A673 (cell line): ENCODE measurements around the gene PPP2R5B. TPM values are rescaled to one million over a fixed set of nuclear protein-coding genes. Genes with fewer than 3 reads are reported as not detected.

Source experiments
- BruUV-seq: library from RNA; stranded (reverse); fragments of 400-500 nt; replicated peaks from 2 replicates; lab custom pipeline; 2021; lab: Mats Ljungman, UMichigan
- CTCF ChIA-PET: fragments of 300-600 bp; sonication (Branson Sonifier 250); formaldehyde crosslinking; loops from one replicate; lab custom pipeline; 2022; ENCODE audit warnings: antibody characterized with exemption; lab: Charles Lee
- POLR2A ChIA-PET: fragments of 300-600 bp; sonication (Branson Sonifier 250); formaldehyde crosslinking; loops from one replicate; lab custom pipeline; 2022; ENCODE audit warnings: antibody characterized with exemption; ENCODE audit not compliant: low non-redundant PET; lab: Charles Lee
- DNase-seq: peaks from one replicate; pipeline ENCODE4 v3.0.0-alpha.2; 2015; ENCODE audit warnings: low spot score
- H3K27ac ChIP-seq: fragments of 200-600 bp; sonication (generic); 2 replicates; pipeline ENCODE4 v1.5.1; 2016; ENCODE audit warnings: mixed run types, low read depth, mild to moderate bottlenecking, mixed read lengths, antibody characterized with exemption, low read length; ENCODE audit not compliant: poor library complexity, severe bottlenecking
- H3K27me3 ChIP-seq: fragments of 200-600 bp; sonication (generic); replicated peaks from 2 replicates; pipeline ENCODE4 v1.6.1; 2017; ENCODE audit warnings: mixed run types, low read depth, mild to moderate bottlenecking, mixed read lengths, antibody characterized with exemption, low read length; ENCODE audit not compliant: insufficient read depth, poor library complexity
- H3K36me3 ChIP-seq: fragments of 200-600 bp; sonication (generic); 2 replicates; pipeline ENCODE4 v1.6.1; 2016; ENCODE audit warnings: mixed run types, mild to moderate bottlenecking, mixed read lengths, antibody characterized with exemption, low read length; ENCODE audit not compliant: insufficient read depth, poor library complexity, severe bottlenecking
- H3K4me1 ChIP-seq: fragments of 200-600 bp; sonication (generic); 2 replicates; pipeline ENCODE4 v1.6.1; 2017; ENCODE audit warnings: mixed run types, mild to moderate bottlenecking, mixed read lengths, antibody characterized with exemption, low read length; ENCODE audit not compliant: insufficient read depth, poor library complexity, severe bottlenecking
- H3K4me3 ChIP-seq: fragments of 200-600 bp; sonication (generic); 2 replicates; pipeline ENCODE4 v1.5.1; 2016; ENCODE audit warnings: low read depth, mixed run types, mild to moderate bottlenecking, mixed read lengths, low read length; ENCODE audit not compliant: poor library complexity, severe bottlenecking
- H3K9me3 ChIP-seq: fragments of 200-600 bp; sonication (generic); 2 replicates; pipeline ENCODE4 v1.6.1; 2016; ENCODE audit warnings: mixed run types, low read depth, mild to moderate bottlenecking, mixed read lengths, antibody characterized with exemption, low read length; ENCODE audit not compliant: poor library complexity, severe bottlenecking
- EZH2 ChIP-seq: fragments of 200-600 bp; sonication (generic); IDR thresholded peaks from 2 replicates; pipeline ENCODE4 v1.6.1; 2017; ENCODE audit warnings: borderline replicate concordance, low read depth, mild to moderate bottlenecking, mixed read lengths, antibody characterized with exemption, low read length; ENCODE audit not compliant: poor library complexity, severe bottlenecking
- intact Hi-C: fragments of 100-400 bp; cut with micrococcal nuclease; formaldehyde crosslinking; loops from one replicate; pipeline ENCODE4 v1.10.0; 2022; ENCODE audit not compliant: unreplicated experiment
- total RNA-seq: library from RNA; stranded (reverse); gene quantifications from 2 replicates; pipeline ENCODE4 v1.2.3, GENCODE V29; 2021
- TF ChIP-seq, protein P1 (sequence below): fragments of 300-800, 200-600 bp; sonication (generic); conservative IDR thresholded peaks from 2 replicates; pipeline ENCODE4 v1.5.1; 2017; ENCODE audit warnings: low read depth, mild to moderate bottlenecking, antibody characterized with exemption, low read length, moderate library complexity, mixed read lengths

The PPP2R5B gene
- total RNA-seq, 1 experiment from 2014 or later = 16.1 TPM

DNA sequence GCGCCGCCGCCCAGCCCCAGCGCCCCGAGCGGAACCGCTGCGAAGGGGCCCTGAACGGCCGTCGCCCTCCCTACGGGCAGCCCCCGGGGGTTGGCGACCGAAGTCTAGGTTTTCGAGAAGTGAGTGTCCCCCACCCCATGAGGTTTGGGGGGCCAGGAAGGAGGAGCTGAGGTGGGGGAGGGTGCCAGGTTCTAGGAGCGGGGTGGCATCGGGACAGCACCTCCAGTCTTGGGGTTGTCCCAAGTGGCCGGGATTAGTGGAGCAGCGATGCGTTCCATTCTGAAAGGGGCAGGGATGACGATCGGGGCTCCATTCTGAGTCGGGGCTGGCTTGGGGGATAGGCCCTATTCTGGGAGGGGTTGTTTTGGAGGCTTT lies 408 bp downstream of the PPP2R5B start:
- Histone ChIP-seq H3K36me3 (no peaks in the 10 kb centered on the region), H3K4me3 (peak overlapping the region; percentile 69), H3K27ac (peak overlapping the region; percentile 77), H3K4me1 (peaks cover 8% of the 10 kb centered on the region), H3K27me3 (no peaks in the 10 kb centered on the region), H3K9me3 (no peaks in the 10 kb centered on the region)
- TF ChIP-seq, protein P1, sequence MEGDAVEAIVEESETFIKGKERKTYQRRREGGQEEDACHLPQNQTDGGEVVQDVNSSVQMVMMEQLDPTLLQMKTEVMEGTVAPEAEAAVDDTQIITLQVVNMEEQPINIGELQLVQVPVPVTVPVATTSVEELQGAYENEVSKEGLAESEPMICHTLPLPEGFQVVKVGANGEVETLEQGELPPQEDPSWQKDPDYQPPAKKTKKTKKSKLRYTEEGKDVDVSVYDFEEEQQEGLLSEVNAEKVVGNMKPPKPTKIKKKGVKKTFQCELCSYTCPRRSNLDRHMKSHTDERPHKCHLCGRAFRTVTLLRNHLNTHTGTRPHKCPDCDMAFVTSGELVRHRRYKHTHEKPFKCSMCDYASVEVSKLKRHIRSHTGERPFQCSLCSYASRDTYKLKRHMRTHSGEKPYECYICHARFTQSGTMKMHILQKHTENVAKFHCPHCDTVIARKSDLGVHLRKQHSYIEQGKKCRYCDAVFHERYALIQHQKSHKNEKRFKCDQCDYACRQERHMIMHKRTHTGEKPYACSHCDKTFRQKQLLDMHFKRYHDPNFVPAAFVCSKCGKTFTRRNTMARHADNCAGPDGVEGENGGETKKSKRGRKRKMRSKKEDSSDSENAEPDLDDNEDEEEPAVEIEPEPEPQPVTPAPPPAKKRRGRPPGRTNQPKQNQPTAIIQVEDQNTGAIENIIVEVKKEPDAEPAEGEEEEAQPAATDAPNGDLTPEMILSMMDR = no peak
- TF ChIP-seq EZH2 = no peak
- CTCF ChIA-PET = no interaction called here
- no TSS peak for BruUV-seq
- intact Hi-C loops = no loop called here
- peak; percentile 37 for DNase-seq
- POLR2A ChIA-PET = interaction anchor here (0.7 to 0.8 kb wide), 2 partner anchors 10 to 146 kb away, joined by 3 read pairs; no protein-coding TSS in a partner anchor

DNA sequence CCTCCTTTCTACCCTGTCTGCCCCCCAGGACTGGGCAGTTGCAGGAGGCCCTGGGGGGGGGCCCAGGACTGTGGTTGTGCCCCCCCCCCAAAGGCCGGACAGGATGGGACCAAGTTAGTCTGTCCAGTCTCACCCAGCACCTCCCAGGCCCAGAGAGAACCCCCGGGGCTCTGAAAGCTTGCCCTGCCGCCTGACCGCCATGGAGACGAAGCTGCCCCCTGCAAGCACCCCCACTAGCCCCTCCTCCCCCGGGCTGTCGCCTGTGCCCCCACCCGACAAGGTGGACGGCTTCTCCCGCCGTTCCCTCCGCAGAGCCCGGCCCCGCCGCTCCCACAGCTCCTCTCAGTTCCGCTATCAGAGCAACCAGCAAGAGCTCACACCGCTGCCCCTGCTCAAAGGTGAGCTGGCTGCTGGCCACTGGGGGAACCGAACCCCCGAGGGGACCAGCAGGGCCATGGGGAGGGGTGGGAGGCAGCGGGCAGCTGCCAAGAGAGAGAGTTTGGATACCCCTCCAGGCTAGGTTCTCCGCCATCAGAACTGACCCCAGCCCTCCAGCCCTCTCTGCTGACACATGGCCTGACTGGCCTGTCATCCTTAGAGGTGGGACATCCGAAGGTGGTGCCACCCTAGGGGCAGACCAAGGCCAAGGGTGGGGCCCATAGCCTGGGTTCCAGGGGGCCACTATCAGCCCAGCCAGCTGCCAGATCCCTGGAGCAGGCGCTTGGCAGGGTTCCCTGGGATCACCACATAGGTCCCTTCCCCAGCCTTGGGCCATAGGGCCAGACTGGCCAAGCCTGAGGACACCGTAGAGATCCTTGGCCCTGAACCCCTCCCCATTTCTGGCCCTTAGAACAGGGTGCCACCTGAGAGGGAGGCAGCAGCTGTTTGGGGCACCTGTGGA lies 1.3 kb downstream of the PPP2R5B start:
- Histone ChIP-seq H3K4me3 (peak overlapping the region; percentile 69), H3K9me3 (no peaks in the 10 kb centered on the region), H3K4me1 (peaks cover 8% of the 10 kb centered on the region), H3K36me3 (no peaks in the 10 kb centered on the region), H3K27ac (no peak overlapping the region), H3K27me3 (no peaks in the 10 kb centered on the region)
- DNase-seq = no peak
- TF ChIP-seq, protein P1 = no peak
- TF ChIP-seq EZH2 = no peak
- intact Hi-C loops = no loop called here
- ChIA-PET POLR2A (no interaction called here), CTCF (no interaction called here)
- no TSS peak for BruUV-seq

DNA sequence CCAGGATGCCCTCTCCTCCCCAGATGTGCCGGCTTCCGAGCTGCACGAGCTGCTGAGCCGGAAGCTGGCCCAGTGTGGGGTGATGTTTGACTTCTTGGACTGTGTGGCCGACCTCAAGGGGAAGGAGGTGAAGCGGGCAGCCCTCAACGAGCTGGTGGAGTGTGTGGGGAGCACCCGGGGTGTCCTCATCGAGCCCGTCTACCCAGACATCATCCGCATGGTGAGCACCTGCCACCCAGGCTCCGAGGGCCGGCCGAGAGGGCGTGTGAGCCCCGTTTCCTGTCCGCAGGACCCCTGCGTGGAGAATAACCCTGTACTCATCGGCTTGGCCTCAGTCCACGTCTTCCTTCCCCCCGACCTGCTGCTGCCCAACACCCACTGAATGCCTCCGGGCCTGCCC lies 2.2 kb downstream of the PPP2R5B start:
- Histone ChIP-seq H3K4me3 (no peak overlapping the region), H3K36me3 (no peaks in the 10 kb centered on the region), H3K27ac (no peak overlapping the region), H3K4me1 (peaks cover 8% of the 10 kb centered on the region), H3K27me3 (no peaks in the 10 kb centered on the region), H3K9me3 (no peaks in the 10 kb centered on the region)
- TF ChIP-seq, protein P1 = no peak
- TF ChIP-seq EZH2 = no peak
- DNase-seq = no peak
- intact Hi-C loops = no loop called here
- ChIA-PET POLR2A (no interaction called here), CTCF (no interaction called here)
- no TSS peak for BruUV-seq
